ENCODE data around the gene BSG.

Gene BSG

DNA sequence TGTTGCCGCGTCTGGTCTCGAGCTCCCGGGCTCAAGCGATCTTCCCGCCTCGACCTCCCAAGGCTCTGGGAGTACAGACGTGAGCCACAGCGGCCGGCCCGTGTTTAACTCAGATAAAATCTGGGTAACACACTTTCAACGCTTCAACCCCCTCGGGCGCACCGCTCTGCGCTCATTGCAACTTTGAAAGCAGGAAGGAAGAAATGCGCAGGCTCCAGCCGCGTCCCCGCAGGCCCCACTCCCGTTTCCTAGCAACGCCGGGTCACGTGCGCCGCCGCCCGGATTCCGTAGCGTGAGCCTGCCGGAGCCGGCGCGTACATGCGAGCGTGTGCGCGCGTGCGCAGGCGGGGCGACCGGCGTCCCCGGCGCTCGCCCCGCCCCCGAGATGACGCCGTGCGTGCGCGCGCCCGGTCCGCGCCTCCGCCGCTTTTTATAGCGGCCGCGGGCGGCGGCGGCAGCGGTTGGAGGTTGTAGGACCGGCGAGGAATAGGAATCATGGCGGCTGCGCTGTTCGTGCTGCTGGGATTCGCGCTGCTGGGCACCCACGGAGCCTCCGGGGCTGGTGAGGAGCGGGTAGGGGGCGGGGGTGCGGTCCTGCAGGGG is at the start of gene BSG:
Gene BSG (plus strand): TSS at position 457 of the 603 bp plus-strand sequence. CDS start 39 bp downstream, at position 496.
- peak; percentile 97 for DNase-seq (ENCODE audit: low spot score)

DNA sequence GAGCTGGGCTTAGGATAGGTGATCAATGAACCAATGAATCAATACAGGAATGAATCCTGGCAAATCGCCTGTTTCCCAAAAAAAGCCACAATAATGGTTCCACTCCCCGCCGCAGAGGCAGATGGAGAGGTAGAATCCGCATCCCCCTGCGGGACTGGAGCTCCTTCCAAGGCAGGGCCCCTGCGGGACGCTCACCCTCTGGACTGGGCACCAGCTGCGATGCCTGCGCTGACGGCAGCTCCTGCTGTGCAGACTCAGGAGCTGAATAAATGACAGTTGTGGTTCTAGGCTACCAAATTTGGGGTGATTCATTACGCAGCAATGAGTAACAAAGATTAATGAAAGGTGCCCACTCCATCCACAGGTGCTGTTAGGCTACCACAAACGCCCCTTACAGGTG is 49.7 kb upstream of the BSG start:
- no peak for DNase-seq (ENCODE audit: low spot score)

DNA sequence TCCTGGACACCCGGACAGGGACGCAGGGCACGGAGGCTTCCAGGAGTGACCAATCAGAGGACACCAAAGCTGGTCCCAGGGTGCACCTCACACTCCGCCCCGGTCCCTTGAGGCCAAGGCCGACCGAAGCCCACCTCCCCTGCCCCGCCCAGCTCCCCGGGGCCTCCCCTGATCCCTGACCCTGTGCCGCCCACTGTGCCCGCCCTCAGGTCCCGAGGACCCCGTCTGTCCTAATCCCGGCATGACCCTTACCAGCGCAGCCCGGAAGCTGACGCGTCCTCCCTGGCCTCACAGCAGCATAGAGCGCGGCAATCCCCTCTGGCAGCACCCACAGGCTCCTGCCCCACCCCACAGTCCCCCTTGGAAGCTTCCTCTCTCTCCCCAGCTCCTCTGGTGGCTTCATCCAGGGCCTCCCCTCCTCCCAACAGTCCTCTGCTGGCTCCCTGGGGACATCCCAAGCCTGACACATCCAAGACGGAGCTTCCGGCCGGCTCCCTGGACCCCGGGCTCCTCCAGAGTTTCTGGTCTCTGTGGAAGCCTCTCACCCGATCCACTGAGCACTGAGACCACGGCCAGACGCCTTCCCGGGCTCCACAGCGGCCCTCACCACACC is 48.2 kb upstream of the BSG start:
- DNase-seq (ENCODE audit: low spot score): no peak

DNA sequence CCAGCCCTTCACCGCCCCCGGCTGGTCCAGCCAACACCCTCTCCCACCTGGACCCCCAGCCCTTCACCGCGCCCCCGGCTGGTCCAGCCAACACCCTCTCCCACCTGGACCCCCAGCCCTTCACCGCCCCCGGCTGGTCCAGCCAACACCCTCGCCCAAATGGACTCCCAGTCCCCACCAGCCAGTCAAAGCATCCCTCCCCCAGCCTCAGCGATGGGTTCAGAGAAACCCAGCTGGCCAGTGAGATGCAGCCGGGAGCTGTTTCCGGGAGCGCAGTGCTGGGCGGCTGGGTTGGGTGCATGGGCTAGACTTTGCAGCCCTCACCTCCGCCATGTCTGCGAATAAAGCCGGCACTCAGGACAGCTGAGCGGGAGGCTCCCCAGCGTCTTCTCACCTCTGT is 47.4 kb upstream of the BSG start:
- no peak for DNase-seq (ENCODE audit: low spot score)

DNA sequence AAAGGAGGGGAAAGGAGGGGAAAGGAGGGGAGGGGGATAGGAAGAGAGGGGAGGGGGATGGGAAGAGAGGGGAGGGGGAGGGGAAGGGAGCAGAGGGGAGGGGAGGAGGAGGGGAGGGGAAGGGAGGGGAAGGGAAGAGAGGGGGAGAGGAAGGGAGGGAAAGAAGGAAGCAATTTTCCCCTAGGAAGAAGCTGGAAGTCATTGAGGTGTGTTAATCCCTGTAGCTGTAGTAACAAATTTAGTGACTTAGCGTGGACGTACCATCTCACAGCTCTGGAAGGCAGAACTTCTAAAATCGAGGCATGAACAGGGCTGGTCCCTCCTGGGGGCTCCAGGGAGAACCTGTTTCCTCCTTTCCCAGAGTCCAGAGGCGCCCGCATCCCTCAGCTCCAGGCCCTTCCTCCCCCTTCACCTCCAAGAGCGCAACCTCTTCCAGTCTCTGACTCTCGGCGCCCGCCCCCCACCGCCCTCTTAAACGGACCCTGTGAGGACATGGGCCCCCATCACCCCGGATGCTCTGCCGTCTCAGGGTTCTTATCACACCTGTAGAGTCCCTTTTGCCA is 46.5 kb upstream of the BSG start:
- no peak for DNase-seq (ENCODE audit: low spot score)

DNA sequence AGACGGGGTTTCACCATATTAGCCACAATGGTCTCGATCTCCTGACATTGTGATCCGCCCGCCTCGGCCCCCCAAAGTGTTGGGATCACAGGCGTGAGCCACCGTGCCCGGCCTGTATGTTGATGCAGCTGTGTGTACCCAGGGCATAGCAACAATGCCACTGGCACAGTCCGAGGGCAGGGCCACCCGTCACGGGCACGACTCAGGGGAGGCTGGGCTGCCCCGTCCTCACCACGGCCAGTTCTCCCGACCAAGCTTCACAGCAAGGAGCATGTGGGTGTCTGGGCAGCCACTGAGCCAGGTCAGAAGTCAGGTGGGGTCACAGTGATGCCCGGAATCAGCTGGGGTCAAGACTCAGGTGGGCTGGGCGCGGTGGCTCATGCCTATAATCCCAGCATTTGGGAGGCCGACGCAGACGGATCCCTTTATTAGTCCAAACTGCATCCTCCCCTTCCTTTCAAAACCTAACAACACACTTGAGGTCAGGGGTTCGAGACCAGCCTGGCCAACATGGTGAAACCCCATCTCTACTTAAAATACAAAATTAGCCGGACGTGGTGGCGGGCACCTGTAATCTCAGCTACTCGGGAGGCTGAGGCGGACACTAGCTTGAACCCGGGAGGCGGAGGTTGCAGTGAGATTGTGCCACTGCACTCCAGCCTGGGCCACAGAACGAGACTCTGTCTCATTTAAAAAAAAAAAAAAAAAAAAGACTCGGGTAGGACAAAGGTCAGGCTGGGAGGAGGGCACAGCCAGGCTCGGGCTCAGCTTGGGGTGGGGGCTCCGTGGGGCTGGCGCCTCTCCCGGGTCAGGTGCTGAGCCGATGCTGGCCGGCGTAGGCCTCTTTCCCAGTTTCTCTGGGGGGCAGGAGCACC is 42.0 kb upstream of the BSG start:
- no peak for DNase-seq (ENCODE audit: low spot score)

DNA sequence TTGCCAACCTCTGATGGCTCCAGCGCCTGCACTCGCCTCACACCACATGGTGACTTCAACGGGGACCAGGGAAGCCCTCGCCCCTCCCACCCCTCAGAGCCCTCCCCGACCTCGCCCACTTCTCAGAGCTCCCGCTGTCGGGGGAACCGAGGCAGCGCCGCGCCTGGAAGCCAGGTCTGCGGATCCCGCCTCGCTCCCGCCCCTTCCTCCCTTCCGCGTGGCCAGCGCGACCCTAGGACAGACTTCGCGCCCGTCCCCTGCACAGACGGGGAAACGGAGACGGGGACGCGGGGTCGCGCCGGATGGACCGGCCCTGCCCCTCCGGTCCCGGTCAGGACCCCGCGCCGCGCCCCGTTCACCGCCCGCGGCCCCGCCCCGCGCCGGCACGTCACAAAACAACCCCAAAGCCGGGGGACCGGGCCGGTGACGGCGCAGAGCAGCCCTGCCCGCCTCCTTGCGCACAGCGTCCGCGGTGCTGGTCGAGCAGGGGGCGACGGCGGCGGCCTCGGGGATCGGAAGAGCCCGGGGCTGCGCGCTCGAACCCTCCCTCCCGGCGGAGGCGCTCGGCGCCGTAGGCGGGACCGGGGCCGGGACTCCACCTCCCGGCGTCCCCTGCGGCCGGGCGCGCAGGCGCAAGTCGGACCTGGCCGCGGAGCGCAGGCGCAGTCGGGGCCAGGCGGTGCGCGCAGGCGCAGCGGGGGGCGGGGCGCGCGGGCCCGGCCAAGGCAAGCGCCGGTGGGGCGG is 41.2 kb upstream of the BSG start:
- peak; percentile 95 for DNase-seq (ENCODE audit: low spot score)

DNA sequence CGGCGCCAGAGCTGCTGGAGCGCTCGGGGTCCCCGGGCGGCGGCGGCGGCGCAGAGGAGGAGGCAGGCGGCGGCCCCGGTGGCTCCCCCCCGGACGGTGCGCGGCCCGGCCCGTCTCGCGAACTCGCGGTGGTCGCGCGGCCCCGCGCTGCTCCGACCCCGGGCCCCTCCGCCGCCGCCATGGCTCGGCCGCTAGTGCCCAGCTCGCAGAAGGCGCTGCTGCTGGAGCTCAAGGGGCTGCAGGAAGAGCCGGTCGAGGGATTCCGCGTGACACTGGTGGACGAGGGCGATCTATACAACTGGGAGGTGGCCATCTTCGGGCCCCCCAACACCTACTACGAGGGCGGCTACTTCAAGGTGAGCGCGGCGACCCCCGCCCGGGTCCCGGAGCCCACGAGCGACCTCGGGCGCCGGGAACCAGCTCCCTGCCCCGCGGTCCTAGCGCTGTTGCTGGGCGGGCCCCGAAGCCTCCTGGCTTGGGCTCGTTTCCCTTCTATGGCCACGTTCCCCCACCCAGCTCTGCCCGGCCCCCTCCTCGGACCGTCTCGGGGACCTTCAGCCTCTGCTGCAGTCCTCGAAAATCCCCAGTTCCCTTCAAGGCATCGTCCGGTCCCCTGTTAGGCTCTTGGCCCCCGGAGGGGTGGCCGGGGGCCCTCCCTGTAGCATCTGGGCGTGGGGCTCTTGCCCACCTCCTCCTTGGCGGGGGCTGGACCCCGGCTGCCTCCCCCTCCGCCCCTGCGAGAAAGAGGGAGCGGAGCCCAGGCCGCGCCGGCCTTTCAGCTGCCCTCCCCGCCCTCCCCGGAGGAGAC is 40.4 kb upstream of the BSG start, which contains the start of gene CDC34:
Gene CDC34 (plus strand): TSS at position 8 of the 808 bp plus-strand sequence. CDS start 172 bp downstream, at position 180.
- DNase-seq (ENCODE audit: low spot score): no peak

DNA sequence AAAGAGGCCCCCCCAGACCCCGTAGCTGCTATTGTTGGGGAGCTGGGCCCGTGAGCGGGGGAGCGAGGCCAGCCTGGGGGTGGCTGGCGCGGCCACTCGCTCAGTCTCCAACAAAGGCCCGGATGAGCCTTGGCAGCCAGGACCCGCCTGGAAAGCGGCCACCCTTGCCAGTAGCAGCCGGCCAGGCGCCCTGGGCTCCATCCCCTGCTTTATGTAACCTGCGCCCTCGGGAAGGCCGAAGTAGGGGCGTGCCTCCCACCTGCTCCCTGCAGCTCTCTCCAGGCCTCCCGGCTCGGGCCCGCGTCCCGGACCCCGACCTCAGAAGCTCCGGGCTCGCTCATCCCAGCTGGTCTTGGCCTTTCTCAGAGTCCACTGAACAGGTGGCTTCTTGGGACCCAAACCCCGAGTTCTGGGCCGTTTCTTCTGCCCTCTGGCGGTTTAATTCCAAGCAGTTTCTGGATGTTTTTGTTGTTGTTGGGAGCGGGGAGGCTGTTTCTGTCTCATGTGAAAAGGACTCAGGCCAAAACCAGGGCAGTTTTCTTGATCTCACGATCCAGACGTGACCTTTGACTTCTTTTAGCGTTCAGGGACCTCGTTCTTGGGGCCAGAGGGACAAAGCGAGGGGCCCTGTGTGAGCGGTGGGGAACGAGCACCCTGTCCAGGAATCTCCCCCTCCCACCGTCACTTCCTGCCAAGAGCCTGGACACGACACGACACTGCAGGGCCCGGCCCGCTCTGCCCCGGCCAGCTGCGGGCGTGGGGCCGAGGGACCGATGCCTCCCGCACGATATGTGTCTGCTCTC is 39.6 kb upstream of the BSG start:
- peak; percentile 63 for DNase-seq (ENCODE audit: low spot score)

DNA sequence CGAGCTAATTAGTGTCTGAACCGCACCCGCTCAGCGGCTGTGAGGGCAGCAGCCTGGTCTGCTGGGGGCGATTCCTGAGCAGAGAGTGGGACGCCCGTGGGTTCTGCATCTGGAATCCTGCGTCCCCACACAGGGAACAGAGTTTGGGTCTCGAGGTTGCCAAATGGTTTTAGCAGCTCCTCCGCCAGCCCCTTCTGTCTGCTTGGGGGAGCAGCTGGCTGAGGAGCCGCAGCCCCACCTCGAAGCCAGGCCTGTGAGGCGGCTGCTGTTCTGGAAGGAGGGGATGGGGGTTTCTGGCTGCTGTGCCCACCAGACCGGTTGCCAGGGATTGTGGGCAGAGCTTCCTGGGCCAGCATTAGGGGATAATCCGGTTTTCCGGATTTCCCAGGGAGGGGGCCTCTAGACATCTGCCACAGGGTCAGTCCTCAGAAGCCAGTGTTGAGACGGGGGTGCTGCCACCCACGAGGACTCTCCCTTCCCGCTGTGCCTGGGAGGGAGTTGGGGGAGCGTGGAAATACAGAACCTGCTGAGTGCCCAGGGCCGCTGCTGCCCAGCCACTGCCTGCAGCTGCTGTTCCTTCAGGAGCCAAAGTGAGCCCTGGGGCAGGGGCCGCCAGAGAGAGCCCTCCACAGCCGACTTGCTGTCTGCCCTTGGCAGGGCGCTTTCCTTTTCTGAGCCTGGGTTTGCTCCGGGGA is 38.9 kb upstream of the BSG start:
- DNase-seq (ENCODE audit: low spot score): no peak

DNA sequence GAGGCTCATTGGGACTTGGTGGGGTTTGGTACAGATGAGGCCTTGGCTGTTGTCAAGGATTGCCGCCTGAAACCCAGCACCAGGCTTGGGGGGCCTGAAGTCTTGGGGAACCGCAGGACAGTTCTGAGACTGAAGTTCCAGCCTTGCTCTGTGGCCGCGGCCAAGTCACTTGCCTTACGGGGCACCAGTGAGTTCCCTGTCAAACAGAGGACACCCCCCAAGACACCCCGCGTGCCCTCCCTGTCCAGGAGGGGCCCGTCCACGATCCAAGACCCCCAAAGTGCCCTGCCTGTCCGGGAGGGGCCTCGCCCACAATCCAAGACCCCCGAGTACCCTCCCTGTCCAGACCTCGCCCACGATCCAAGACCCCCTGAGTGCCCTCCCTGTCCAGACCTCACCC is 38.3 kb upstream of the BSG start:
- no peak for DNase-seq (ENCODE audit: low spot score)

DNA sequence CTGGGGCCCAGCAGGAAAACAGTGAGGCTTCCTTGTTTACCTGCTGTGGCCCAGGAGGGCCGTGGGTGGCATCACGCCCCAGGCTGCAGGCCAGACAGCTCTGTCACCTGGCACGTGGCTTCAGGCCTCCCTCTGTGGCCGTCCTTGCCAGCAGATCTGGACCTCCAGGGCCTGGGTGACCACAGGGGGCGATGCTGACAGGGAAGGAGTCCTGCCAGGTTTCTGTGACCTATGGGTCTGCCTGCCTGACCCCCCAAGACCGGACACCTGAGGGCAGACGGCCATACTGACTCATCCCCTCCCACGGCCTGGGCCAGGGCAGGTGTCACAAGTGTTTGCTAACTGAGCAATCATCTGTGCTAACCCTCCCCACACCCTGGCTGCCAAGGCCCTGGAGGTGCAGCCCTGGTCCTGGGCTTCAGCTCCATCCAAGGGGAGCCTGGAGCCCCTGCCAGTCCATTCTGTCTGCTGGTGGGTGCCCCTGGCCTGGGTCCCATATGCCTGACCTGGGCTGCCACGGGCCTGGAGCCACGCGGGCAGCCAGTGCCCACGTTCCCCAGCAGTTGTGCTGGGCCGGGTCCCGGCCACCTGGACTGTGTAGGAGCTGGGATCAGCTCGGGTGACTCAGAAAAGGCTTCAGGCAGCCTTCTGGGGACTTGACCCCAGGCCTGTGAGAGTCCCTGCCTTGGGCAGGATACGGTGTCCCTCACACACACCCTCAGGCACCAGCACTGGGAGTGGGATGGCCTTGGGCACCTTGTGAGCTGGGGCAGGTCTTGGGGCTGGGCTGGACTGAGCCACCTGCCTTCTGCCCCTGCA is 37.2 kb upstream of the BSG start:
- no peak for DNase-seq (ENCODE audit: low spot score)

DNA sequence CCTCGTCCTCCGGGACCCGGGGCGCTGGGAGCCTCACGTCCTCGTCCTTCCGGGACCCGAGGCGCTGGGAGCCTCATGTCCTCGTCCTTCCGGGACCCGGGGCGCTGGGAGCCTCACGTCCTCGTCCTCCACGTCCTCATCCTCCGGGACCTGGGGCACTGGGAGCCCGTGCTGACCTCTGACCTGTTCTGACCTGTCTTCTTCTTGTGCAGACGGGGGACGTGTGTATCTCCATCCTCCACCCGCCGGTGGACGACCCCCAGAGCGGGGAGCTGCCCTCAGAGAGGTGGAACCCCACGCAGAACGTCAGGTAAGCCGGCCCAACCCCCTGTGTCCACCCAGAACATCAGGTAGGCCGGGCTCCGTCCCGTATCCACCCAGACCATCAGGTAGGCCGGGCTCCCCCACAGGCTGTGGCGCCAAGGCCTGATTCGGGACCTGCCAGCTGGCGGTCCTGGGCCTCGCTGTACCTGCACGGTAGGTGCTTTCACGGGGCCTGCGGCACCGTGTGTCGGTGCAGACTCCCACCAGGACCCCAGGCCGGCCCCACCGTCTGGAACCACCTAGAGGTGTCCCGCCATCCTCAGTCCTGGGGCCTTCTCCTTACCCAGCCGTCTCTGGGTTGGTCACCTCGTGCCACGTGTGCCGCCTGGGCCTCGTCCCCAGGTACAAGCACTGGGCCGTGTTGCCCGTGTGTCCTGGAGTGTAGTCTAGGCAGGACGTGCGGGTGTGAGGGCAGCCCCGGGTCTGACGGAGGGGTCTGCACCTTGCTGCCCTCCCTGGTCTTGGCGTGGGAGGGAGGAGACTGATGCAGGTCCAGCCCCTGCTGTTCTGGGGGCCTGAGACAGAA is 36.1 kb upstream of the BSG start:
- no peak for DNase-seq (ENCODE audit: low spot score)

DNA sequence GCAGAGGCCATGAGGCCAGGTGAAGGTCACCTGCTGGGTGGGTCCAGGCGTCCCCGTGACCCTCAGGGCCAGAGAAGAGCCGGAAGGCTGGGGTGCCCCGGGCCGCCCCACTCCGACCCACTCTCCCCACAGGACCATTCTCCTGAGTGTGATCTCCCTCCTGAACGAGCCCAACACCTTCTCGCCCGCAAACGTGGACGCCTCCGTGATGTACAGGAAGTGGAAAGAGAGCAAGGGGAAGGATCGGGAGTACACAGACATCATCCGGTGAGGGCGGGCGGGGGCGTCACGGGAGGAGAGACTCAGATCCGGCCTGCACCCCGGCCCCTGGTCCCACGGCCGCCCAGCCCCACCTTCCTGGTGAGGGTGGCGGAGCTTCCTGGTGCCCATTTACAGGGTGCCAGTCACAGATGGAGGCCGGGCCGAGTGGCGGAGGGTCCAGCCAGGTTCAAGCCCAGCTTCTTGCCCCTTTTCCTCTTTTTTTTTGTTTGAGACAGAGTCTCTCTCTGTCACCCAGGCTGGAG is 35.5 kb upstream of the BSG start:
- DNase-seq (ENCODE audit: low spot score): no peak

DNA sequence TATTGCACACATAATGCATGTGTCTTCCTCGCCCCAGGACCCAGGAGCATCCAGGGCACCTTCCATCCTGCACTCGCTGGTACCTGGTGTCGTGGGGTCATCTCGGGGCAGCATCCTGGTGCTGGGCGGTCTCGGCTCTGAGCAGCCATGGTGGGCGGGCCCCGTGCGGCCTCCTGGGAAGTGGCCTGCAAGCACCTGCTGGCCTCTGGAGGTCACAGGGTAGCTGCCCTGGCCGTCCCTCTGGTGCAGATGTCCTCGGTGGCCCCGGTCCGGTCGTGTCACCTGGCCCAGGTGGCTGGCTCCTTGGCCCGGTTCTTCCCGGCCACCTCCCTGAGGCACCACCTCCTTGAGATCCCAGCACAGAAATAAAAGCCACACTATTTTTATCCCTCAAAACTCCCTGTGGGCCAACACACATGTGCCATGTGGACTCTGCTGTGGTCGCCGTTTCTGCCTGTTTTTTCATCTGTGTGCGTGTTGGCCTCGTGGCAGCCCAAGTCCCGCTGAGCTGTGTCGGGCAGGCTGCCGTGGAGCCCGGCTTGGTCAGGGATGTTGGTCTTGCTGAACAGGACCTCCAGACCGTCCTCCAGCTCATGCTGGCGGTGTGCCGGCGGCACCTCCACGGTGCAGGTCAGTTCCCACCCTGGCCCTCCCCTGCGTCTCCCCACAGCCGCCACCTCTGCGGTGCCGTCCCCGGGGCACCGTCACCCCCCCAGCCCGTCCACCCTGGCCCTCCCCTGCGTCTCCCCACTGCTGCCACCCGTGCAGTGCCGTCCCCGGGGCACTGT is 33.6 kb upstream of the BSG start:
- no peak for DNase-seq (ENCODE audit: low spot score)

DNA sequence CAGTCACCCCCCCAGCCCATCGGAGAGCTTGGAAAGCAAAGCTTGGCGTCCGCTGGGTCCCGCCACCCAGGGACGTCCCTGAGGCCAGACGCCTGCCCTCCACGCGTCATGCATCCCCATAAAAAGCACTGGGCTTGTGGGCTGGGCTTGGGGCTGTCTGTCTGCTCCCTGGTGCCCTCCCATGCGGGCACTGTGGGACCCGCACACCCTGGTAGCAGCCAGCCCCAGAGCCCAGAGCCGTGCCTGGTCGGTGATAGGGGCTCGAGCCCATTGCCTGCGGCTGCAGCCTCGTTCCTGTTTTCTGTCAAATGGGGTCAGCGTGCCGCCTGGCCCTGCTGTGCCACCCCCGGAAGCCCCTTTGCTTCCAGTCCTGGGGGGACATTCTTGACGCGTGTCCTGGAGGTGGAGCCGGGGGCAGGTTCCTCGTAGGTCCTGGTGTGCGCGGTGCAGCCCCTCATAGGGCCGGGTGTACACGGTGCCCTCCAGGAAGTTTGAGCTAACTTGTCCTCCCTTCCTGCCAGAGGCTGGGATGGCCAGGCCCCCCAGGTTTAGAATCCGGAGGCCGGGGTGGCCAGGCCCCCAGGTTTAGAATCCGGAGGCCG is 32.9 kb upstream of the BSG start:
- DNase-seq (ENCODE audit: low spot score): no peak

Measured in HuH-7 (cell line).